ENCODE data around the gene LHX2.

The LHX2 gene

GRCh38 chr9:124035001-124035650 is 23.6 kb downstream of the LHX2 start:
- no peak for DNase-seq

GRCh38 chr9:124036578-124036977 is 25.0 kb downstream of the LHX2 start:
- DNase-seq, result no peak

DNA sequence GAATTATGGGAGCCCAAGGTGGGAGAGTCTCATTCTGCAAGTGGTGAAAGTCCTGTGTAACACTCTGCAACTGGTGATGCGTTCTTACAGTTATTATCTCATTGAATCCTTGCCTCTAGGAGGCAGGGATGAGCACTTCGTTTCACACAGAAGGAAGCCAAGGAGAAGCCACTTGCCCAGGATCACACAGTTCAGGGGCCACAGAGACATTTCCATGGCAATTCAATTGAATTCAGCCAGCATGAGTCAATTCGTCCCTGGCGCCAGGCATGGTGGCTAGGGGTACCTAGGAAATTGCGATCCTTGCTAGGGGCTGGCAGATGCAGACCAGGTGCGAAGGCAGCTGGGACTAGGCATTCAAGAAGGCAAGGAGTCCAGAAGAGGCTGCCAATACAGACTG is 26.2 kb downstream of the LHX2 start:
- no peak for DNase-seq

- DNase-seq, result no peak
Measured at GRCh38 chr9:124038239-124038638, 26.7 kb downstream of the LHX2 start.

- no peak for DNase-seq
Measured at GRCh38 chr9:124038790-124039633, 27.4 kb downstream of the LHX2 start.

DNA sequence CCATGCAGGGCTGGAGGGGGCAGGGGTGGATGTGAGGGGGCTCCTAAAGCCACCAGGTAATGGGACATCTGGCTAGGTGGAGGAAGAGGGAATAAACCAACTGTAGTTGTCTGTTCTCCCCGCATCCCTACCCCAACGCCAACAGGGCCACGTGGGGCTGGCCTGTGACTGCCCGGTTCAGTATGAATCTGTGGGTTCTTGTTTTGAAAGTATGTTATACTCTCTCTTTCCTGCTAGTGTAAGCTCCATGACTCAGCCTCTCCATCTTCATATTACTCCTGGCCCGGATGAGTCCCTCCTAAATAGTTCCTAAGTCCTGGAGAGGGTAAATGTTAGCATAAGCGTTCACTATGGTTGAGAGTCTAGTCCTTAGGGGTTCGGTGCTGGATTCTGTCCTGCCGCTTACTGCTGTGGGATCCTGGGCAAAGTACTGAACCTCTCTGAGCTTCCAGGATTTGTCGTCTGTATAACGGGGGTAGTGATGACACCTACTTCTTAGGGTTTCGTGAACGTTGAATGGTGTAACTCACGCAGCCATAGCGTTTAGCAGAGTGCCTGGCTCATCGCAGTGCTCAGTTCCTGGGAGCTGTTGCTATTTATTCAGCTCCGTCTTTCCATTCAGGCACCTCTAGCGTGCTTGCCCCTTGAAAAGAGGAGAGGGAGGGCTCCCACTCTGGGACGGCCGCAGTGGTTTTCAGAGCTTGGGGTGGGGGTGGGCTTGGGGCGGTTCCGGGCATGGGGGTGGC is 28.8 kb downstream of the LHX2 start:
- no peak for DNase-seq

- DNase-seq, result peak; percentile 11
Measured at GRCh38 chr9:124040935-124041816, 29.6 kb downstream of the LHX2 start.

DNA sequence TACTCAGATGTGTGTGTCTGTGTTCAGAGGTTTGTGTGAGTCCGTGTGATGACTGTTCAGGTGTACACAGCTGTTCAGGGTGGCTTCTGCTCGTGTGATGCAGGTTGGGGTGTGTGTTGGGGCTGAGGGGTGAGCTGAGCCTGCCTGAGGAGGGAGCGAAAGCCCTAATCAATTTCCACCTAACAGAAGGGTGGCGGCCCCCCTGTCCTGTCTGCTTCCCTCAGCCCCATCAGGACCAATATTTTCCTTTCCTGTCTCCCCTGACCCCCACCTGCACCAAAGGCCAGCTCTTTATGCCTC is 30.2 kb downstream of the LHX2 start:
- DNase-seq, result no peak

- DNase-seq, result peak; percentile 13
Measured at GRCh38 chr9:124042201-124042721, 30.7 kb downstream of the LHX2 start.

DNA sequence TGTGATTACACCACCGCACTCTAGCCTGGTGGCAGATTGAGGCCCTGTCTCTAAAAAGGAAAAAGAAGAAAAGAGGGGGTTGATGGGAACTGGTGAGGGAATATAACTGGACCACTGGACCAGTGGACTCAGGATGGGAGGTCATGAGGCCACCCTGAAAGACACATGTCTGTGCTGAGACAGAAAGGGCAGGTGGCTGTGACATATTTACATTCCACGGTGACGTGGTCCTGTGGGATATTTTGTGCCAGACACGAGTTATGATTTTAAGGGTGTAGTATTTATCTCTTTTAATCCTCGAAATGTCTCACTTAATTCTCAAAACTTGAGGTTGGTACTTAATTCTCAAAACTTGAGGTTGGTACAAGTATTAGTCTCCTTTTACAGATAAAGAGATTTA is 32.9 kb downstream of the LHX2 start:
- DNase-seq, result no peak

DNA sequence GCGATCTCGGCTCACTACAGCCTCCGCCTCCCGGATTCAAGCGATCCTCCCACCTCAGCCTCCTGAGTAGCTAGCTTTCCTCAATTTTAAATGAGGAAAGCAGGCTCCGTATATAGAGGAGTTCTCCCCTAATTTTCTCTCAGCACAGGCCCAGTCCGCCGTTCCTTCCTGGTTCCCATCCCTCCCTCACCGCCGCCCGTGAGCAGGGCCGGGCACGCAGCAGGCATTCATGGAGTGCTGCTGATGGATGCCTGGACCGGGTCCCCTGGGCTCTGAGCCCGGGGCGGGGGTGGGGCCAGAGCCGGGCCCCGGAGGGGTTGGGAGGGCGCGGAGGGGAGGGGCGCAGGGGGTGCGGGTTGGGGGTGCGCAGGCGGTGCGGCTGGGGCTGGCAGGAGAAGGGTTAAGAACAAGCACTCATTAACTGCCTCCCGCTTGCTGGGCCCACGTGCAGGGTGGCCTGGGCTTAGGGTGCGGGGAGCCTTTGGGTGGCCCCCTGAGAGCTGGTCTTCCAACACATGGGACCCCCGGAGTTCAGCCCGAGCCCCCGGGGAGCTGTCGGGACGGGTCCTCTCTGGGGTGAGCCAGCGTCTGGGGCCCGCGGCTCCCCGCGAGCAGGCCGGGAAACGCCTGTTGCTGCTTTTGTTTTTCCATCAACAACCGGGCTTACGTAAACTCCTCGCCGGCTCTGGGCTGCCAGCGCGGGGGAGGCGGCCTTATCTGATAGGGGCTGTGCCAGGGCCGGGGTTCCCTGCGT is 33.7 kb downstream of the LHX2 start:
- DNase-seq, result no peak

DNA sequence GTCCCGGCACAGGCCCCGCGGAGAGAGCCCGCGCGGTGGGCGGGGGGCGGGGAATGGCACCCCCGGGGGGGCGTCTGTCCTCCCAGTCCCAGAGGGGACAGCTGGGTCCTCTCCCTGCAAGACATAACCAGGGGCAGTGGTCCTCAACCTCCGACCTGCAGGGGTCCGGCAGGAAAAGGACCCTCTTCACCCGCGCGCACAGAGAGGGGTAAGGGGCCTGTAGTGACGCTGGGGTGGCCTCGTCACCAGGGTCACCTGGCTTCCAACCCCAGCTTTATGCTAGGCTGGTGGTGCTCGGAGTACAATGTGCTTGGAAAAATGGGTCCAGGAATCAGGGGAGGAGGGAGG is 34.2 kb downstream of the LHX2 start:
- DNase-seq, result no peak

- no peak for DNase-seq
Measured at GRCh38 chr9:124046189-124046588, 34.6 kb downstream of the LHX2 start.

DNA sequence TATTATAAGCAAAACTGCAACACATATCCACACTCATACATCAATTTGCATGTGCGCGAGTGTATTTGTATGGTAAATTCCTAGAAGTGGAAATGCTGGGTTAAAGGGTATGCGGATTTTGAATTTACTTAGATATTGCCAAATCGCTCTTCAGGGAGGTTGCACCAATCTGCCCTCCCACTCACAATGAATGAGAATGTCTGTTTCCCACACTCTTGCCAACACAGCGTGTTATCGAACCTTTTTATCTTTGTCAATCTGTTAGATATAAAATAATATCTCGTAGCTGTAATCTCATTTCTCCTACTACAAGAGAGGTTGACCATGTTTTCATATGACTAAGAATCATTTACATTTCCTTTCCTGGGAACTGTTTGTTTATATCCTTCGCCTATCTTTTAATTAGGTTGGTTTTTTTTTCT is 35.7 kb downstream of the LHX2 start:
- no peak for DNase-seq

- no peak for DNase-seq
Measured at GRCh38 chr9:124050955-124051354, 39.4 kb downstream of the LHX2 start.

DNA sequence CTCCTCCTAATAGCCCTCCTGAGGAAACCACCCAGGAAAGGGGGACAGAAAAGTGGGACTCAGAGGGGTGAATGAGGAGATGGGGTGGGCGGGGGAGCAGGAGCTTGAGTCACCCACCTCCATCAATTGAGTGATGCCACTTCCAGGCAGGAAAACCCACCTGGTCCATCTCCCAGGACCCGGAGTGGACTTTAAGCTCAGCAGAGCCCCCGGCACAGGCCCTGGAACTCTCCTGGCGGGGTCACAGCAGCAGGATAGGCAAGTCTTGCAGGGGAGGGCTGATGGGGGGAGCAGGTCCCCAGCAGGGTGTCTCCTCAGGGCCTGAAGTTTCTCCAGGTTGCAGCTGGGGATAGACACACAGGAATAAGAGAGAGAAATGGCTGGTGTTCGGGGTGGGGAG is 40.8 kb downstream of the LHX2 start:
- no peak for DNase-seq

GRCh38 chr9:124054582-124055227 is 43.1 kb downstream of the LHX2 start:
- no peak for DNase-seq

- no peak for DNase-seq
Measured at GRCh38 chr9:124060844-124061605, 49.5 kb downstream of the LHX2 start.

- DNase-seq, result no peak
Measured at GRCh38 chr9:124062172-124062571, 50.6 kb downstream of the LHX2 start.

DNA sequence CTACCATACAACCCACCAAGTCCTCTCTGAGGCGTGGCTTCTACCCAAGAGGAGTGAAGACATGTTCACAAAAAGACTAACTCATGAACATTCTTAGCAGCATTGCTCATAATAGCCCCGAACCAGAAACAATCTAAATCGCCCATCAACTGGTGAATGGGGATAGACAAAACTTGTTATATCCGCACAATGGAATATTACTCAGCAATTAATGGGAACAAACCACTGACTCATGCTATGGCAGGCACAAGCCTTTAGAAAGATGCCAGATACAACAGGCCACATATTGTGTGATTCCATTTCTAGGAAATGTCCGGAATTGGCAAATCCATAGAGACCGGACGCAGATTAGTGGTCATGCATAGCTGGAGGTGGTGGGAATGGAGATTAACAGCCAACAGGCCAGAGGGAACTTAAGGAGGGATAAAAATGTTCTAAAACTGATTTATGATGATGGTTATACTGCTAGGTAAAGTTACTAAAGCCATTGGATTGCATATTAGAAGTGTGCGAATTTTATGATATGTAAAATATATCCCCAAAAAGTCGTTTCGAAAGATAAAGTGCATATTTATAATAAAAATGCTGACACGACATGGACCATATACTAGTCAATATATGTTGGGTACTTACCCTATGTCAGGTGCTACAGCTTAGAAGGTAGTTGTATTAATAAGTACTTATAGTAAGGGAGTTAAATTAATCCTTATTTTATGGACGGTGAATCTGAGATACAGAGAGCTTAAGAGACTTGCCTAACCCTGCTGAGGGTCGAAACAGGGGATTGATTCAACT is 55.4 kb downstream of the LHX2 start:
- no peak for DNase-seq
